ENCODE results near the gene NCS1. TPM values are rescaled to one million over a fixed set of nuclear protein-coding genes. Genes with fewer than 3 reads are reported as not detected.

The NCS1 gene
- total RNA-seq, 1 donor from 2014 or later, result 126 TPM

- Mint-ChIP-seq H3K27me3 (ENCODE audit: low read depth, unreplicated experiment) (no peaks in the 10 kb centered on the region), H3K4me3 (ENCODE audit: unreplicated experiment) (no peak overlapping the region), H3K36me3 (ENCODE audit: low read depth, unreplicated experiment) (peaks cover 3% of the 10 kb centered on the region), H3K27ac (ENCODE audit: unreplicated experiment) (no peak overlapping the region), H3K4me1 (ENCODE audit: low read depth, unreplicated experiment) (peaks cover 31% of the 10 kb centered on the region), H3K9me3 (ENCODE audit: unreplicated experiment) (no peaks in the 10 kb centered on the region)
- Histone ChIP-seq H4K20me1 (ENCODE audit: insufficient read depth, low read length) (peaks cover 100% of the 10 kb centered on the region), H3K4me2 (ENCODE audit: low read length) (no peak overlapping the region), H3K4me3 (ENCODE audit: insufficient read depth, low read depth, low read length) (no peak overlapping the region), H3K27me3 (ENCODE audit: insufficient read depth, low read length) (no peaks in the 10 kb centered on the region), H3K36me3 (ENCODE audit: insufficient read depth, low read length) (no peaks in the 10 kb centered on the region), H3K4me1 (ENCODE audit: insufficient read depth, low read length) (peaks cover 41% of the 10 kb centered on the region), H3K9me3 (ENCODE audit: insufficient read depth, low read depth, low read length) (no peaks in the 10 kb centered on the region), H2AFZ (ENCODE audit: low read depth, low read length) (no peak overlapping the region), H3K9ac (ENCODE audit: low read length) (no peak overlapping the region), H3K27ac (ENCODE audit: low read depth, low read length) (no peak overlapping the region), H3K79me2 (ENCODE audit: insufficient read depth, low read length) (peaks cover 95% of the 10 kb centered on the region)
- no peak for TF ChIP-seq CTCF (IDR thresholded peaks at IDR 0.05; ENCODE audit: insufficient read depth, low read depth, low read length)
- TF ChIP-seq EZH2 (IDR thresholded peaks at IDR 0.05; ENCODE audit: insufficient read depth, low read length), result no peak
- DNase-seq (ENCODE audit: low read depth), result no peak
- FAIRE-seq, result no peak
Measured at GRCh38 chr9:130195638-130196037, 23.4 kb downstream of the NCS1 start.

DNA sequence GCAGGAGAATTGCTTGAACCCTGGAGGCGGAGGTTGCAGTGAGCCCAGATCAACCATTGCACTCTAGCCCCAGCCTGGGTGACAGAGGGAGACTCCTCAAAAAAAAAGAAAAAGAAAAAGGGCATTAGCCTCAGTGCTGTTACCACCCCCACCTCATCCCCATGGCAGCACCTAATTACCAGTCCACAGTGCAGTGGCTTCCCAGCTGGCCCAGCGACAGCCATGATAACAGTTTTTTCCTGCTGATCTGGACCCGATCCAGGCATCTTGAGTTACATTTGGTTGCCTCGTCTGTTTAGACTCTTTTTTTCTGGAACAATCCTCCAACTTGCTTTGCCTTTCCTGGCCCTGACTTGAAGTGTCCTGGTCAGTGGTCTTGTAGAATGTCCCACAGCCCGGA is 24.4 kb downstream of the NCS1 start:
- H3K27me3 Mint-ChIP-seq (ENCODE audit: low read depth, unreplicated experiment), result no peaks in the 10 kb centered on the region
- Histone ChIP-seq H4K20me1 (ENCODE audit: insufficient read depth, low read length) (peaks cover 99% of the 10 kb centered on the region), H3K27ac (ENCODE audit: low read depth, low read length) (no peak overlapping the region), H3K9ac (ENCODE audit: low read length) (no peak overlapping the region), H3K27me3 (ENCODE audit: insufficient read depth, low read length) (no peaks in the 10 kb centered on the region), H3K4me1 (ENCODE audit: insufficient read depth, low read length) (peaks cover 47% of the 10 kb centered on the region), H3K4me3 (ENCODE audit: insufficient read depth, low read depth, low read length) (no peak overlapping the region), H2AFZ (ENCODE audit: low read depth, low read length) (no peak overlapping the region), H3K36me3 (ENCODE audit: insufficient read depth, low read length) (no peaks in the 10 kb centered on the region), H3K9me3 (ENCODE audit: insufficient read depth, low read depth, low read length) (no peaks in the 10 kb centered on the region), H3K4me2 (ENCODE audit: low read length) (no peak overlapping the region), H3K79me2 (ENCODE audit: insufficient read depth, low read length) (peaks cover 95% of the 10 kb centered on the region)
- H3K36me3 Mint-ChIP-seq (ENCODE audit: low read depth, unreplicated experiment), result peaks cover 6% of the 10 kb centered on the region
- FAIRE-seq (no peak), DNase-seq (ENCODE audit: low read depth) (no peak)
- H3K27ac Mint-ChIP-seq (ENCODE audit: unreplicated experiment), result peak overlapping the region; percentile 5
- H3K4me1 Mint-ChIP-seq (ENCODE audit: low read depth, unreplicated experiment), result peaks cover 34% of the 10 kb centered on the region
- no peaks in the 10 kb centered on the region for H3K9me3 Mint-ChIP-seq (ENCODE audit: unreplicated experiment)
- TF ChIP-seq CTCF (IDR thresholded peaks at IDR 0.05; ENCODE audit: insufficient read depth, low read depth, low read length) (no peak), EZH2 (IDR thresholded peaks at IDR 0.05; ENCODE audit: insufficient read depth, low read length) (no peak)
- no peak overlapping the region for H3K4me3 Mint-ChIP-seq (ENCODE audit: unreplicated experiment)

DNA sequence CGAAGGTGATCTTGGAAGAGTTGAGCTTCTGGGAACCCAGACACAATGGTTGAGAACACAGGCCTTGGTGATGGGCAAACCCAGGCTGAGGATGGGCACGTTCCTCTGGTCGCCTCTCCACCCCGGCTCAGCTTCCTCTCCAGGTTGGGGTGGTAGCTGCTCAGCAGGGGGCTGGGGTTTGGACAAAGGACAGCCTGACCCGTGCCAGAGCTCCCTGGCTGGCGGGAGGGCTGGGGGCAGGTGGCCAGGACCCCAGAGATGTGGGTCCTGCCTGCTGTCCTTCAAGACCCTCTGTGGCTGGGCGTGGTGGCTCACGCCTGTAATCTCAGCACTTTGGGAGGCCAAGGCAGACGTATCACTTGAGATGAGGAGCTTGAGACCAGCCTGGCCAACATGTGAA is 25.2 kb downstream of the NCS1 start:
- no peaks in the 10 kb centered on the region for H3K36me3 ChIP-seq (ENCODE audit: insufficient read depth, low read length)
- H3K27ac ChIP-seq (ENCODE audit: low read depth, low read length), result no peak overlapping the region
- H3K9me3 ChIP-seq (ENCODE audit: insufficient read depth, low read depth, low read length), result no peaks in the 10 kb centered on the region
- Mint-ChIP-seq H3K27me3 (ENCODE audit: low read depth, unreplicated experiment) (no peaks in the 10 kb centered on the region), H3K36me3 (ENCODE audit: low read depth, unreplicated experiment) (peaks cover 6% of the 10 kb centered on the region), H3K27ac (ENCODE audit: unreplicated experiment) (no peak overlapping the region), H3K4me3 (ENCODE audit: unreplicated experiment) (no peak overlapping the region), H3K4me1 (ENCODE audit: low read depth, unreplicated experiment) (peaks cover 32% of the 10 kb centered on the region), H3K9me3 (ENCODE audit: unreplicated experiment) (no peaks in the 10 kb centered on the region)
- DNase-seq (ENCODE audit: low read depth) (no peak), FAIRE-seq (no peak)
- peaks cover 96% of the 10 kb centered on the region for H4K20me1 ChIP-seq (ENCODE audit: insufficient read depth, low read length)
- H2AFZ ChIP-seq (ENCODE audit: low read depth, low read length), result no peak overlapping the region
- no peak overlapping the region for H3K4me2 ChIP-seq (ENCODE audit: low read length)
- no peaks in the 10 kb centered on the region for H3K27me3 ChIP-seq (ENCODE audit: insufficient read depth, low read length)
- no peak overlapping the region for H3K9ac ChIP-seq (ENCODE audit: low read length)
- peaks cover 51% of the 10 kb centered on the region for H3K4me1 ChIP-seq (ENCODE audit: insufficient read depth, low read length)
- TF ChIP-seq CTCF (IDR thresholded peaks at IDR 0.05; ENCODE audit: insufficient read depth, low read depth, low read length) (no peak), EZH2 (IDR thresholded peaks at IDR 0.05; ENCODE audit: insufficient read depth, low read length) (no peak)
- peaks cover 91% of the 10 kb centered on the region for H3K79me2 ChIP-seq (ENCODE audit: insufficient read depth, low read length)
- H3K4me3 ChIP-seq (ENCODE audit: insufficient read depth, low read depth, low read length), result no peak overlapping the region

All from astrocyte (in vitro differentiated cells and primary cell).